Hepatocyte (in vitro differentiated cells): Measurements from ENCODE around the gene NAV1. TPM values are rescaled to one million over a fixed set of nuclear protein-coding genes. Genes with fewer than 3 reads are reported as not detected.

Experiments used
- DNase-seq: peaks from one replicate; pipeline ENCODE4 v3.0.0-alpha.2; 2016; ENCODE audit warnings: low spot score
- H2AFZ ChIP-seq: fragments of 200-600 bp; sonication (generic); 2 replicates; pipeline ENCODE4 v1.6.0; 2016; ENCODE audit warnings: antibody characterized with exemption, mild to moderate bottlenecking
- H3K27ac ChIP-seq: fragments of 200-600 bp; sonication (generic); 2 replicates; pipeline ENCODE4 v1.5.1; 2016; ENCODE audit warnings: mild to moderate bottlenecking
- H3K27me3 ChIP-seq: fragments of 200-600 bp; sonication (generic); 2 replicates; pipeline ENCODE4 v1.6.1; 2016
- H3K36me3 ChIP-seq: fragments of 200-600 bp; sonication (generic); replicated peaks from 2 replicates; pipeline ENCODE4 v1.5.1; 2016; ENCODE audit warnings: low read depth; ENCODE audit not compliant: insufficient read depth
- H3K4me1 ChIP-seq: fragments of 200-600 bp; sonication (generic); 2 replicates; pipeline ENCODE4 v1.5.1; 2016; ENCODE audit warnings: mild to moderate bottlenecking, moderate library complexity; ENCODE audit not compliant: insufficient read depth
- H3K4me2 ChIP-seq: fragments of 200-600 bp; sonication (generic); 2 replicates; pipeline ENCODE4 v1.6.0; 2016
- H3K4me3 ChIP-seq: fragments of 200-600 bp; sonication (generic); 2 replicates; pipeline ENCODE4 v1.5.1; 2016; ENCODE audit warnings: mild to moderate bottlenecking
- H3K79me2 ChIP-seq: fragments of 200-600 bp; sonication (generic); 2 replicates; pipeline ENCODE4 v1.6.0; 2017; ENCODE audit warnings: mild to moderate bottlenecking
- H3K9me2 ChIP-seq: fragments of 200-600 bp; sonication (generic); replicated peaks from 2 replicates; pipeline ENCODE4 v1.6.0; 2017; ENCODE audit warnings: mild to moderate bottlenecking; ENCODE audit not compliant: insufficient read depth
- H3K9me3 ChIP-seq: fragments of 200-600 bp; sonication (generic); 2 replicates; pipeline ENCODE4 v1.5.1; 2016; ENCODE audit warnings: low read depth, mild to moderate bottlenecking
- H4K20me1 ChIP-seq: fragments of 200-600 bp; sonication (generic); 2 replicates; pipeline ENCODE4 v1.6.0; 2016; ENCODE audit warnings: mild to moderate bottlenecking; ENCODE audit not compliant: insufficient read depth, poor library complexity, severe bottlenecking
- EZH2 ChIP-seq: fragments of 200-600 bp; sonication (generic); IDR thresholded peaks from 2 replicates; pipeline ENCODE4 v1.6.1; 2016; ENCODE audit warnings: antibody characterized with exemption, mild to moderate bottlenecking, borderline replicate concordance
- EZH2phosphoT487 ChIP-seq: fragments of 200-600 bp; sonication (generic); IDR thresholded peaks from one replicate; pipeline ENCODE4 v1.6.1; 2018; ENCODE audit warnings: antibody characterized with exemption, mild to moderate bottlenecking, low read depth, moderate library complexity; ENCODE audit not compliant: unreplicated experiment, severe bottlenecking
- whole genome bisulfite sequencing: methylation state at CpG from one replicate; pipeline ENCODE4 v1.1.6; 2016; ENCODE audit warnings: low lambda C conversion rate; ENCODE audit errors: missing lambda C conversion rate; 5-methylcytosine and 5-hydroxymethylcytosine counted together
- polyA plus RNA-seq: library from polyadenylated mRNA; unstranded; fragments of >200 nt; fragmentation: Nextera tagmentation; extraction: Ambion mirVana; gene quantifications from 2 replicates; pipeline ENCODE4 v1.2.1, GENCODE V29; 2016
- total RNA-seq: library from RNA; depleted of rRNA; stranded (reverse); fragments of >200 nt; gene quantifications from 2 replicates; pipeline ENCODE4 v1.2.3, GENCODE V29; 2014
- TF ChIP-seq, protein P1 (sequence below): fragments of 200-600 bp; sonication (generic); IDR thresholded peaks from 2 replicates; pipeline ENCODE4 v1.5.1; 2016; ENCODE audit warnings: antibody characterized with exemption, mild to moderate bottlenecking; ENCODE audit not compliant: poor library complexity

The NAV1 gene
- total and polyA plus RNA-seq, 2 experiments from 2014 or later = 15.2 to 18.3 TPM

- H3K9me2 ChIP-seq = no peaks in the 10 kb centered on the region
- no peaks in the 10 kb centered on the region for H3K27me3 ChIP-seq
- H3K36me3 ChIP-seq = no peaks in the 10 kb centered on the region
- DNase-seq = no peak
- H3K79me2 ChIP-seq = no peaks in the 10 kb centered on the region
- WGBS = 86% methylated on average over 12 of the region's 12 CpGs
- H3K4me1 ChIP-seq = no peaks in the 10 kb centered on the region
- no peaks in the 10 kb centered on the region for H4K20me1 ChIP-seq
- TF ChIP-seq, protein P1, sequence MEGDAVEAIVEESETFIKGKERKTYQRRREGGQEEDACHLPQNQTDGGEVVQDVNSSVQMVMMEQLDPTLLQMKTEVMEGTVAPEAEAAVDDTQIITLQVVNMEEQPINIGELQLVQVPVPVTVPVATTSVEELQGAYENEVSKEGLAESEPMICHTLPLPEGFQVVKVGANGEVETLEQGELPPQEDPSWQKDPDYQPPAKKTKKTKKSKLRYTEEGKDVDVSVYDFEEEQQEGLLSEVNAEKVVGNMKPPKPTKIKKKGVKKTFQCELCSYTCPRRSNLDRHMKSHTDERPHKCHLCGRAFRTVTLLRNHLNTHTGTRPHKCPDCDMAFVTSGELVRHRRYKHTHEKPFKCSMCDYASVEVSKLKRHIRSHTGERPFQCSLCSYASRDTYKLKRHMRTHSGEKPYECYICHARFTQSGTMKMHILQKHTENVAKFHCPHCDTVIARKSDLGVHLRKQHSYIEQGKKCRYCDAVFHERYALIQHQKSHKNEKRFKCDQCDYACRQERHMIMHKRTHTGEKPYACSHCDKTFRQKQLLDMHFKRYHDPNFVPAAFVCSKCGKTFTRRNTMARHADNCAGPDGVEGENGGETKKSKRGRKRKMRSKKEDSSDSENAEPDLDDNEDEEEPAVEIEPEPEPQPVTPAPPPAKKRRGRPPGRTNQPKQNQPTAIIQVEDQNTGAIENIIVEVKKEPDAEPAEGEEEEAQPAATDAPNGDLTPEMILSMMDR = no peak
- no peak for TF ChIP-seq EZH2
- TF ChIP-seq EZH2phosphoT487 = no peak
- H3K27ac ChIP-seq = no peak overlapping the region
- no peaks in the 10 kb centered on the region for H3K9me3 ChIP-seq
- no peak overlapping the region for H3K4me3 ChIP-seq
- H3K4me2 ChIP-seq = no peak overlapping the region
- H2AFZ ChIP-seq = no peak overlapping the region
These were observed 27.0 kb downstream of the NAV1 start for GRCh38 chr1:201565771-201566528.

- Histone ChIP-seq H3K4me2 (no peak overlapping the region), H3K27ac (no peak overlapping the region), H3K27me3 (no peaks in the 10 kb centered on the region), H3K4me1 (no peaks in the 10 kb centered on the region), H3K79me2 (no peaks in the 10 kb centered on the region), H3K9me2 (no peaks in the 10 kb centered on the region), H4K20me1 (no peaks in the 10 kb centered on the region), H3K36me3 (no peaks in the 10 kb centered on the region), H2AFZ (no peak overlapping the region), H3K4me3 (no peak overlapping the region), H3K9me3 (no peaks in the 10 kb centered on the region)
- no peak for DNase-seq
- WGBS = 79% methylated on average over 2 of the region's 2 CpGs
- TF ChIP-seq EZH2 = no peak
- no peak for TF ChIP-seq EZH2phosphoT487
- TF ChIP-seq, protein P1 = no peak
These were observed 27.5 kb downstream of the NAV1 start for GRCh38 chr1:201566529-201566823.

- H3K9me2 ChIP-seq = no peaks in the 10 kb centered on the region
- TF ChIP-seq EZH2phosphoT487 (no peak), EZH2 (no peak)
- TF ChIP-seq, protein P1 = no peak
- H4K20me1 ChIP-seq = no peaks in the 10 kb centered on the region
- no peak overlapping the region for H3K27ac ChIP-seq
- 87% methylated on average over 10 of the region's 10 CpGs for WGBS
- H3K36me3 ChIP-seq = no peaks in the 10 kb centered on the region
- no peak overlapping the region for H3K4me3 ChIP-seq
- H2AFZ ChIP-seq = no peak overlapping the region
- H3K4me2 ChIP-seq = no peak overlapping the region
- H3K79me2 ChIP-seq = no peaks in the 10 kb centered on the region
- no peaks in the 10 kb centered on the region for H3K27me3 ChIP-seq
- DNase-seq = no peak
- H3K9me3 ChIP-seq = no peaks in the 10 kb centered on the region
- H3K4me1 ChIP-seq = no peaks in the 10 kb centered on the region
These were observed 28.2 kb downstream of the NAV1 start for GRCh38 chr1:201566933-201567801.
